ENCODE results near the gene PDGFA. TPM values are rescaled to one million over a fixed set of nuclear protein-coding genes. Genes with fewer than 3 reads are reported as not detected.

PDGFA gene
- 10 to 100 TPM; 18.3 to 61.1 (median 49.2) TPM for polyA plus RNA-seq (ENCODE audit: insufficient read length in 4 of 4)

GRCh38 chr7:519484-520390 lies at the start of gene PDGFA:
TSS of gene PDGFA (minus strand) at chr7:519846. CDS start at chr7:519001, 845 bp downstream.
- DNase-seq (ENCODE audit: low read depth in 4 of 4, low spot score in 3 of 4): no peak

GRCh38 chr7:568031-568951 lies 48.6 kb upstream of the PDGFA start:
- no peak for DNase-seq (ENCODE audit: low read depth in 4 of 4, low spot score in 3 of 4)

- DNase-seq (ENCODE audit: low read depth in 4 of 4, low spot score in 3 of 4): no peak
These were observed 47.7 kb upstream of the PDGFA start for GRCh38 chr7:567305-567883.

- no peak for DNase-seq (ENCODE audit: low read depth in 4 of 4, low spot score in 3 of 4)
These were observed 46.5 kb upstream of the PDGFA start for GRCh38 chr7:566100-566499.

- DNase-seq (ENCODE audit: low read depth in 4 of 4, low spot score in 3 of 4): no peak
These were observed 44.7 kb upstream of the PDGFA start for GRCh38 chr7:564176-564865.

DNA sequence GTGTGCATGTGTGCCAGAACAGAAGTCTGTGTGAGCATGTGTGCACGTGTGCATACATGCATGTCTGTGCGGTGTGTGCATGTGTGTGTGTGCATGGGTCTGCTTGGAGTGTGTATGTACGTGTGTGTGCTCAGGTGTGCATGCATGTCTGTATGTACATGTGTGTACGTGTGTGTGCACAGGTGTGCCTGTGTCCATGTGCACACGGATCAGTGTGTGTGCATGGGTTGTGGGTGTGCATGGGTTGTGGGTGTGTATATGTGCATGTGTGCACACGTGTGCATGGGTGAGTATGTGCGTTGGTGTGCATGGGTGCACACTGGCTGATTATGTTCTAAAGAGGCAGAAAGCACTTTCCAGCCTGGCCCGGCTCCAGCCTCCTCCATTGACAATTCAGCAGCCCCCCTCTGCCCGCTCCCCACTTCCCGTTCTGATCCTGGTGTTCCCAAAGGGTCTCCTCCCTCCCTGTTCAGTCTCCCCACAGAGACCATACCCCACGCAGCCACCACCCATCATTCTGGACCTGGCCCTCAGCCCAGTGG lies 44.1 kb upstream of the PDGFA start:
- no peak for DNase-seq (ENCODE audit: low read depth in 4 of 4, low spot score in 3 of 4)

DNA sequence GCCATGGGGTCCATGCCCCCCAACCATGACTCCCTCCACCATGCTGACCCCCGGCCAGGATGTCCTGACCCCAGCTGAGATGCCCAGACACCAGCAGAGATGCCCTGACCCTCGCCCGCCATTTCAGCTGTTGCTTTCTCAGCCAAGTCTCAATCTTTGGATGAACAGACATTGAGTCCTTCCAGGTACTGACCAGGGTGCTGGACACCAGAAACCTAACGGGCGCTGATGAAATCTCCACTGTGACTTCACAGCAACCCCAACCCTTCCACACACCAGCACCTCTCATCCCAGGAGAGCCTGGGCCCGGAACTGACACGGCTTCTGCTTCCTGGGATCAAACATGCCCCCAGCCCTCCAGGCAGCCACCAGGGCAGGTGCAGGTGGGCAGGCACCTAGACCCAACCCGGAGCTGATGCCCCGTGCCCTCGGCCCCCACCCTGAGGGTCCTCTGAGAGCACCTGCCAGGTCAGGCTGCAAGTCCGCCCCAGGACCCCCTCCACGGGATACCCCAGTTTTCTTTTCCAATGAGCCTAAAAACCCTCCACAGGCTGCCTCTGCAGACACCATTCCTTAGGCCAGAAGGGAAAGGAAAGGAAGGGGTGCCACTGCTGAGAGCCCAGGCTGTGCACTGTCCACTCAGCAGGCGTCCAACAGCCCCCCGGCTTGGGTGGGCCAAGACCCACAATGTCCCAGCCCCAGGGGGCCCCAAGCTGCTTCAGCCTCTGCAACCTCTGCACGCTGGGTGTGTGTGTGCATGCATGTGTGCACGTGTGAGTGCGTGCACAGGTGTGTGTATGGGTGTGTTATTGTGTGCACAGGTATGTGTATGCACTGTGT lies 43.4 kb upstream of the PDGFA start:
- no peak for DNase-seq (ENCODE audit: low read depth in 4 of 4, low spot score in 3 of 4)

- no peak for DNase-seq (ENCODE audit: low read depth in 4 of 4, low spot score in 3 of 4)
These were observed 42.7 kb upstream of the PDGFA start for GRCh38 chr7:562374-562675.

DNA sequence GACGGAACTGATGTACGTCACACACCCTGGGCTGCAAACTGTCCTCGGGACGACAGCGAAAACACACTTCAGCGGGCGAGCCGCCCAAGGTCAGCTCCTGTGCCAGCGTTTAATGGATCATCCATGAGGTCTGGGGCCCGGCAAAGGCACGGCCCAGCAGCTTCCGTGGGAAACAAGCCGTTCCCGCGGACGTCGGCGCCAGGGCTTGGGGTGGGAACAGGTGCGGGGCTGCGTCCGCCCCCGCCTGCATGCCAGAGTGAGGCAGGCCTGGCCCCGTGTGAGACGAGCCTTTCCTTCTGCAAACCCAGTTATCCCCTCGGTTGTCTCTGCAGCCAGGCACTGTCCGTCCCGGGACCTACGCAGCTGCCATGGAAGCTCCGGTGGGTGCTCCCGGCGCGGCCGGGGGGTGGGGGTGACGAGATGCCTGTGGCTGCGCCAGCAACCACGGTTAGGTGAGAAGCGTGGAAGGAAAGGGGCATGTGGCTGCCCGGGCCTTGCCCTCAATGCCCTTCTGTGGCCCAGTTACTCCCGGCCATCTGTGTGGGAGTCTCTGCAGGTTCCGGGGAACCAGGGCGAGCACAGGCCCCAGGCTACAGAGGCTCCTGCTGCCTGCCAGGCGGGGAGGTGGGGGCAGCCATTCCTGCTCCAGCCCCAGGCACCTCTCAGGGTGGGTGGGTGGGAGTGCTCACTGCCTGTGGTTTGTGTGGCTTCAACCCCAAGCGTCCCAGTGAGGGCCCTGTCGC lies 42.2 kb upstream of the PDGFA start:
- peak in 1 of 4 donors; percentile 68 for DNase-seq (ENCODE audit: low read depth in 4 of 4, low spot score in 3 of 4)

DNA sequence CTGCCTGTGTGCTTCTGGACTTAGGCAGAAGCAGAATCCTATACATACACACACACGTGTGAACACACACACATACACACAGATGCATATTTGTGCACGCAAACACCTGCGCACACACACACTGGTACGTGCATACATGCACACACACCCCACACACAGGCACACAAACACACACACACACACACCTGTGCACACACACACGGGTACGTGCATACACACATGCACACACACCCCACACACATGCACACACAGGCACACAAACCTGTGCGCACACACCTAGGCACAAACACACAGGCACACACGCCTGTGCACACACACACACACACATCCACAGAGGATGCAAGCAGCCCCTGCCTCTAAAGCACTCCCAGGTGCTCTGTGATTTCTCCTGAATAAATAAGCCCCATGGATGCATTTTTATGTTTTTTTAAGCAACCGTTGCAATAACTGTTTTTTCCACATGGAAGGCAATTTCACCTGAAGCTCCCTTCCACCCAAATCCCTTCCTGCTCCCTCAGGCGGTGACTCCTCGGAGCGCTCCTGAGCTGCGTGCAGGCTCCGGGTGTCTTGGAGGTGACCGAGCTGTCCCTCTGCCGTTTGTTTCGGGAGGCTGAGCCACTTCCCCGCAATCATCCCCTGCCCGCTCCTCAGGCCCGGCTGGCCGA lies 41.5 kb upstream of the PDGFA start:
- DNase-seq (ENCODE audit: low read depth in 4 of 4, low spot score in 3 of 4): no peak

DNA sequence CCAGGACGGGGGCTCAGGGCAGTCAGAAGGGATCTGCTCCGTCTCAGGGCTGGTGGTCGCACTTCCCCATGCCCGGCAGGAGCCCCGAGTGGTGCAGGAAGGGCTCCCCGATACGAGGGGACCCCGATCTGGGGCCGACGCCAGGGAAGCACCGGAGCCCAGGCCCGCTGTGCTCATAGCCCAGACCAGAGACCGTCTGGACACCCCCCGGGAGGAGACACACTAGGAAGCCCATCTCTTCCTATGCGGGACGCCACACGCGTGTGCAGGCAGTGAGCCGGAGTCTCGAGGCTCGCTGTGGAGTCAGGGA lies 39.7 kb upstream of the PDGFA start:
- DNase-seq (ENCODE audit: low read depth in 4 of 4, low spot score in 3 of 4): no peak

GRCh38 chr7:557558-557881 lies 37.9 kb upstream of the PDGFA start:
- no peak for DNase-seq (ENCODE audit: low read depth in 4 of 4, low spot score in 3 of 4)

DNA sequence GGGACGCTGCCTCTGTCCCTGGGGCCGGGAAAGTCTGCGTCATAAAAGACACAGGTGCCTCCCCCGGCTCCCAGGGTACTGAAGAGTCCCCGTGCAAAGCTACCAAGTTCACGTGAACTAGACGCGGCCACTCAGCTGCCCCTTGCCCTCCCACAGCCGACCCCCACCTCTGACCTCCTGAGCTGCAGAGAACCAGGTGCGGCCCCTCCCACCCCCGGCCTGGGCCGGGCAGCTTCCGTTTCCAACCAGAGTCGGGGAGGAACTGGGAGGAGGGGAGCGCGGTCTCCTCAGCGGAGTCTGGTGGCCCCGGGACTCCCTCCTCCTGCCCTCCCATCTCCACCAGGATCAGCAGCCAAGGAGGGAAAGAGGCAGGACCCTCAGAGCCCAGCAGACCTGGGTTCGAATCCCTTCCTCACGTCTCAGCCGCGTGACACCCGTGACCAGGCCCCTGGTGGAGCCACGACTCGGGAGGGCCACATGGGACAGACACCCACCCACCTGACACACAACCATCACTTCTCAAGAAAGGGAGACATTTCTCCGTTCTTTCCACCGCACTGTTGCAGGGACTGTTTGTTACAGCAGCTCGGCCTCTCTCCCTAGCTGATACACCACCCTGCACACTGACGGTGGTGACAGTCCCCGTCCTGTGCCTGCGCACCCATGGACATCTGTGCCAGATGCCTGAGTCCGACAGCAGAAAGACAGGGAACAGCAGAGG lies 37.4 kb upstream of the PDGFA start:
- no peak for DNase-seq (ENCODE audit: low read depth in 4 of 4, low spot score in 3 of 4)

- DNase-seq (ENCODE audit: low read depth in 4 of 4, low spot score in 3 of 4): no peak
These were observed 36.7 kb upstream of the PDGFA start for GRCh38 chr7:556291-556826.

GRCh38 chr7:555551-556160 lies 36.0 kb upstream of the PDGFA start:
- no peak for DNase-seq (ENCODE audit: low read depth in 4 of 4, low spot score in 3 of 4)

- DNase-seq (ENCODE audit: low read depth in 4 of 4, low spot score in 3 of 4): peak in 1 of 4 donors; percentile 64
These were observed 34.0 kb upstream of the PDGFA start for GRCh38 chr7:553636-554111.

Data from left renal pelvis (tissue), 4 donors.